H9 (cell line): ENCODE results near the gene TMEM272. TPM values are rescaled to one million over a fixed set of nuclear protein-coding genes. Genes with fewer than 3 reads are reported as not detected.

ENCODE experiments used
- DNase-seq: peaks from one replicate; pipeline ENCODE4 v3.0.0-alpha.2; 2017
- H2AFZ ChIP-seq: one replicate; pipeline ENCODE4 v1.6.1; 2013; ENCODE audit warnings: mild to moderate bottlenecking, low read length, control low read depth, moderate library complexity
- H2AK5ac ChIP-seq: 2 replicates; pipeline ENCODE4 v1.6.1; 2013; ENCODE audit warnings: low read length, control low read depth, mixed read lengths; ENCODE audit not compliant: insufficient read length
- H2BK120ac ChIP-seq: one replicate; pipeline ENCODE4 v1.6.1; 2013; ENCODE audit warnings: low read depth, mild to moderate bottlenecking, low read length, control low read depth, inconsistent platforms; ENCODE audit not compliant: poor library complexity, severe bottlenecking
- H2BK12ac ChIP-seq: 2 replicates; pipeline ENCODE4 v1.6.1; 2013; ENCODE audit warnings: low read length, control low read depth, mixed read lengths, low read depth; ENCODE audit not compliant: insufficient read length
- H2BK15ac ChIP-seq: 2 replicates; pipeline ENCODE4 v1.6.1; 2013; ENCODE audit warnings: low read depth, low read length, control low read depth
- H2BK20ac ChIP-seq: one replicate; pipeline ENCODE4 v1.6.1; 2013; ENCODE audit warnings: low read depth, mild to moderate bottlenecking, low read length, control low read depth, inconsistent platforms; ENCODE audit not compliant: poor library complexity, severe bottlenecking
- H2BK5ac ChIP-seq: 2 replicates; pipeline ENCODE4 v1.6.1; 2013; ENCODE audit warnings: low read length, control low read depth, mixed read lengths; ENCODE audit not compliant: insufficient read length
- H3K14ac ChIP-seq: 2 replicates; pipeline ENCODE4 v1.6.1; 2013; ENCODE audit warnings: low read length, control low read depth; ENCODE audit not compliant: insufficient read depth
- H3K18ac ChIP-seq: 2 replicates; pipeline ENCODE4 v1.6.1; 2013; ENCODE audit warnings: low read depth, mild to moderate bottlenecking, mixed read lengths, low read length, control low read depth; ENCODE audit not compliant: insufficient read length
- H3K23ac ChIP-seq: 2 replicates; pipeline ENCODE4 v1.6.1; 2013; ENCODE audit warnings: low read length, control low read depth, mixed read lengths, low read depth; ENCODE audit not compliant: insufficient read length
- H3K23me2 ChIP-seq: 2 replicates; pipeline ENCODE4 v1.6.1; 2013; ENCODE audit warnings: low read depth, mild to moderate bottlenecking, mixed read lengths, low read length, control low read depth; ENCODE audit not compliant: insufficient read length, poor library complexity, severe bottlenecking
- H3K27ac ChIP-seq: 2 replicates; pipeline ENCODE4 v1.5.1; 2013; ENCODE audit warnings: low read length, control low read depth, mixed read lengths, low read depth; ENCODE audit not compliant: insufficient read length
- H3K27me3 ChIP-seq: 2 replicates; pipeline ENCODE4 v1.6.1; 2013; ENCODE audit warnings: low read length, control low read depth, inconsistent platforms; ENCODE audit not compliant: insufficient read depth
- H3K4ac ChIP-seq: 2 replicates; pipeline ENCODE4 v1.6.1; 2013; ENCODE audit warnings: low read depth, mild to moderate bottlenecking, control low read depth, inconsistent platforms, low read length, moderate library complexity
- H3K4me1 ChIP-seq: 2 replicates; pipeline ENCODE4 v1.6.1; 2013; ENCODE audit warnings: low read length, control low read depth, inconsistent platforms; ENCODE audit not compliant: insufficient read depth
- H3K4me2 ChIP-seq: 2 replicates; pipeline ENCODE4 v1.6.1; 2013; ENCODE audit warnings: low read length, control low read depth, mixed read lengths; ENCODE audit not compliant: insufficient read length, insufficient read depth
- H3K56ac ChIP-seq: 2 replicates; pipeline ENCODE4 v1.6.1; 2013; ENCODE audit warnings: low read depth, mild to moderate bottlenecking, mixed read lengths, low read length, control low read depth; ENCODE audit not compliant: insufficient read length
- H3K79me1 ChIP-seq: 2 replicates; pipeline ENCODE4 v1.6.1; 2013; ENCODE audit warnings: low read depth, mild to moderate bottlenecking, moderate library complexity, low read length, control low read depth, inconsistent platforms; ENCODE audit not compliant: insufficient read depth, poor library complexity, severe bottlenecking
- H3K79me2 ChIP-seq: 2 replicates; pipeline ENCODE4 v1.6.1; 2013; ENCODE audit warnings: low read length, control low read depth, inconsistent platforms; ENCODE audit not compliant: insufficient read depth
- H3K9ac ChIP-seq: 2 replicates; pipeline ENCODE4 v1.6.1; 2013; ENCODE audit warnings: low read length, control low read depth, mixed read lengths; ENCODE audit not compliant: insufficient read length; ENCODE audit errors: extremely low read depth
- H3K9me3 ChIP-seq: one replicate; pipeline ENCODE4 v1.6.1; 2013; ENCODE audit warnings: low read depth, low read length, inconsistent platforms; ENCODE audit not compliant: control insufficient read depth
- H3T11ph ChIP-seq: one replicate; pipeline ENCODE4 v1.6.1; 2013; ENCODE audit warnings: mild to moderate bottlenecking, low read length, control low read depth, inconsistent platforms
- H4K20me1 ChIP-seq: one replicate; pipeline ENCODE4 v1.6.1; 2013; ENCODE audit not compliant: control insufficient read depth, insufficient read length, insufficient read depth
- H4K5ac ChIP-seq: 2 replicates; pipeline ENCODE4 v1.6.1; 2013; ENCODE audit warnings: low read depth, mild to moderate bottlenecking, mixed read lengths, low read length, control low read depth; ENCODE audit not compliant: insufficient read length
- H4K8ac ChIP-seq: replicated peaks from 2 replicates; pipeline ENCODE4 v1.6.1; 2013; ENCODE audit warnings: low read length, control low read depth, mixed read lengths, low read depth; ENCODE audit not compliant: insufficient read length
- H4K91ac ChIP-seq: 2 replicates; pipeline ENCODE4 v1.6.1; 2013; ENCODE audit warnings: low read depth, mild to moderate bottlenecking, moderate library complexity, mixed read lengths, low read length, control low read depth; ENCODE audit not compliant: insufficient read length
- H3K27ac Mint-ChIP-seq, 3 experiments: 2 replicates in 2 of 3; 3 replicates in 1 of 3; pipeline ENCODE4 v1.8.0; 2020 to 2021; ENCODE audit warnings: mixed read lengths in 3 of 3, mild to moderate bottlenecking in 1 of 3, moderate library complexity in 1 of 3
- H3K27me3 Mint-ChIP-seq: 2 replicates; pipeline ENCODE4 v1.8.0; 2021; ENCODE audit warnings: low read depth, mild to moderate bottlenecking, moderate library complexity, mixed read lengths
- H3K36me3 Mint-ChIP-seq, 3 experiments: 2 replicates in 2 of 3; 3 replicates in 1 of 3; pipeline ENCODE4 v1.8.0; 2020 to 2021; ENCODE audit warnings: low read depth in 3 of 3, mixed read lengths in 3 of 3; ENCODE audit not compliant: insufficient read depth in 1 of 3
- H3K4me1 Mint-ChIP-seq, 2 experiments: 2 replicates each; pipeline ENCODE4 v1.8.0; 2020; ENCODE audit warnings: mixed read lengths in 2 of 2
- H3K4me3 Mint-ChIP-seq, 2 experiments: 2 replicates in 1 of 2; 3 replicates in 1 of 2; pipeline ENCODE4 v1.8.0; 2020 to 2021; ENCODE audit warnings: mild to moderate bottlenecking in 2 of 2, mixed read lengths in 2 of 2, moderate library complexity in 1 of 2
- H3K9me3 Mint-ChIP-seq, 2 experiments: 2 replicates in 1 of 2; 3 replicates in 1 of 2; pipeline ENCODE4 v1.8.0; 2020; ENCODE audit warnings: mild to moderate bottlenecking in 2 of 2, mixed read lengths in 2 of 2, moderate library complexity in 1 of 2
- WGBS: extraction: QIAGEN DNeasy Blood & Tissue Kit; methylation state at CpG from one replicate; pipeline ENCODE4 v1.1.7; 2013; ENCODE audit warnings: missing lambda C conversion rate, low lambda C conversion rate, mixed read lengths; ENCODE audit not compliant: insufficient read length; ENCODE audit errors: extremely low coverage; 5-methylcytosine and 5-hydroxymethylcytosine counted together
- total RNA-seq: library from RNA; stranded (reverse); gene quantifications from 2 replicates; pipeline ENCODE4 v1.2.1, GENCODE V29; 2021
- TF ChIP-seq, protein P1 (sequence below): fragments of 200-600 bp; sonication (generic); conservative IDR thresholded peaks from 3 replicates; pipeline ENCODE4 v1.8.0; 2021; ENCODE audit warnings: antibody characterized with exemption, mild to moderate bottlenecking

TMEM272 gene
- total RNA-seq, 1 experiment from 2014 or later: not detected

GRCh38 chr13:51770681-51771417, 74.1 kb downstream of the TMEM272 start:
- no peak overlapping the region for H3K14ac ChIP-seq
- Mint-ChIP-seq H3K27me3 (no peaks in the 10 kb centered on the region; the same call in 1 of the 2 replicates), H3K36me3 (peaks cover 0 to 9% (median 4%) of the 10 kb centered on the region in 3 experiments; a peak in 4 of 7 replicates), H3K4me3 (no peak overlapping the region), H3K9me3 (no peaks in the 10 kb centered on the region), H3K4me1 (peaks cover 27% of the 10 kb centered on the region in 2 experiments), H3K27ac (peak overlapping the region in 1 of 3 experiments; percentile 44; a peak in 2 of 7 replicates)
- no peak overlapping the region for H4K5ac ChIP-seq
- no CpG with 5 or more reads among the region's 11 CpGs for WGBS
- H4K20me1 ChIP-seq: no peaks in the 10 kb centered on the region
- H2BK5ac ChIP-seq: no peak overlapping the region
- no peak for DNase-seq
- no peak overlapping the region for H3K56ac ChIP-seq
- TF ChIP-seq, protein P1, sequence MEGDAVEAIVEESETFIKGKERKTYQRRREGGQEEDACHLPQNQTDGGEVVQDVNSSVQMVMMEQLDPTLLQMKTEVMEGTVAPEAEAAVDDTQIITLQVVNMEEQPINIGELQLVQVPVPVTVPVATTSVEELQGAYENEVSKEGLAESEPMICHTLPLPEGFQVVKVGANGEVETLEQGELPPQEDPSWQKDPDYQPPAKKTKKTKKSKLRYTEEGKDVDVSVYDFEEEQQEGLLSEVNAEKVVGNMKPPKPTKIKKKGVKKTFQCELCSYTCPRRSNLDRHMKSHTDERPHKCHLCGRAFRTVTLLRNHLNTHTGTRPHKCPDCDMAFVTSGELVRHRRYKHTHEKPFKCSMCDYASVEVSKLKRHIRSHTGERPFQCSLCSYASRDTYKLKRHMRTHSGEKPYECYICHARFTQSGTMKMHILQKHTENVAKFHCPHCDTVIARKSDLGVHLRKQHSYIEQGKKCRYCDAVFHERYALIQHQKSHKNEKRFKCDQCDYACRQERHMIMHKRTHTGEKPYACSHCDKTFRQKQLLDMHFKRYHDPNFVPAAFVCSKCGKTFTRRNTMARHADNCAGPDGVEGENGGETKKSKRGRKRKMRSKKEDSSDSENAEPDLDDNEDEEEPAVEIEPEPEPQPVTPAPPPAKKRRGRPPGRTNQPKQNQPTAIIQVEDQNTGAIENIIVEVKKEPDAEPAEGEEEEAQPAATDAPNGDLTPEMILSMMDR: no peak
- no peaks in the 10 kb centered on the region for H3K79me2 ChIP-seq
- H2AFZ ChIP-seq: no peak overlapping the region
- no peak overlapping the region for H3K18ac ChIP-seq
- no peak overlapping the region for H3K23ac ChIP-seq
- H3K27ac ChIP-seq: no peak overlapping the region
- H2BK120ac ChIP-seq: no peak overlapping the region
- H3K4me1 ChIP-seq: 0 out of 2 replicates have a peak, but pooled peaks cover 3% of the 10 kb centered on the region
- H2AK5ac ChIP-seq: no peak overlapping the region
- H3K9me3 ChIP-seq: no peaks in the 10 kb centered on the region
- no peak overlapping the region for H3K4ac ChIP-seq
- H3T11ph ChIP-seq: no peak overlapping the region
- no peaks in the 10 kb centered on the region for H3K23me2 ChIP-seq
- H4K91ac ChIP-seq: no peak overlapping the region
- no peaks in the 10 kb centered on the region for H3K27me3 ChIP-seq
- no peak overlapping the region for H3K4me2 ChIP-seq
- no peaks in the 10 kb centered on the region for H3K79me1 ChIP-seq
- no peak overlapping the region for H3K9ac ChIP-seq
- H2BK12ac ChIP-seq: no peak overlapping the region
- no peak overlapping the region for H2BK15ac ChIP-seq
- H4K8ac ChIP-seq: no peak overlapping the region
- no peak overlapping the region for H2BK20ac ChIP-seq
